Hematopoietic multipotent progenitor cell treated with erythropoietin and hydrocortisone succinate and interleukin-3 and kit ligand, for 6 days (in vitro differentiated cells): ENCODE results near the gene CNTNAP2.

ENCODE experiments used
- DNase-seq: peaks from one replicate; pipeline ENCODE4 v3.0.0-alpha.2; 2015

The CNTNAP2 gene

DNA sequence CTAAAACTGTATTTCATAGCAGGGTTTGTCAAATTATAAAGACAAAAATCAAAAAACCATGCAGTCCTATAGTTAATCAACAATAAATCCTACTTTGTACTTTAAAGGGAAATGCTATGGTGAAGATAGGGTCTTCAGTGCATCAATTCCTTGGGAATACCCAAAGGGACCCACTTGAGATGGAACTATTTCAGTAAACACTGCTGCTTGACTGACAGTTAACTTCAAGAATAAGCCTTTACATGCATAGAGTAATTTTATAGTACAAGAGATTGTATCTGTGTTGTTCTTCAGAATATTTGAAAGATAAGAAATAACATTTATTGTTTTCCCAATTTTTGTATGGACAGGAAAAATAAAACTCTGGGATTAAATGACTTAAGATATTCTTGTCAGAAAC lies 1179.6 kb downstream of the CNTNAP2 start:
- no peak for DNase-seq

- no peak for DNase-seq
These were observed 1180.4 kb downstream of the CNTNAP2 start for GRCh38 chr7:147296986-147297385.

DNA sequence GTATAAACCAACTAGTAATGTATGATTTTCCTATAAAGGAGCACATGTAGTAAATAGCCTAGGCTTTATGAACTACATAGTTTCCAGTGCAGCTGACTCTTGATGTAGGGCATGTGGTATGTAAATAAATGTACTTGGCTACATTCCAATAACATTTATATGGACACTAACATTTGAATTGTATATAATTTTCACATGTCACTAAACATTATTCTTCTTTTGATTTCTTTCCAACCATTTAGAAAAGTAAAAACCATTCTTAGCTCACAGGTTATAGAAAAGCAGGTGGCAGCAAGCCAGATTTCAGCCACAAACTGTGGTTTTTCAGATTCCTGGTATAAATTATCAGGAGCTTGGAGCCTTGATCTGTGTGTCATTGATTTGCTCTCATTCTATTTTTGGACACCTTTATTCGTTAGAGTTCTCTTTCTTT lies 1182.0 kb downstream of the CNTNAP2 start:
- DNase-seq, result peak; percentile 45

DNA sequence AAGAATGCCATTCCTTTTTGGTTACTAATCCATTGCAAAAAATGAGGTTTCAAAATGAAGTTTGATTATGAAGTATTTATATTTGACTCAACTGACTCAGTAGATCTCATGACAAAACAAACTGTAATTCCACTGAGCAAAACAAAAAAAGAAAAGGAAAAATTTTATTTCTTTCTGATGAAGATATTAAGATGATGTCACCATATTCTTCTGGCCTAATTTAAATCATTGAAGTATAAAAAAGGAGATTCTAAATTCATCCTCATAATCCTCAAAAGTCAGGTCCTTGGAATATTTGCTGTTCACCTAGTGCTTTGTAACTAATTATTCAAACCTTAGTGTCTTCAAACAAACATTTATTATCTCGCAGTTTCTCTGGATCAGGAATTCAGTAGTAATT lies 1183.7 kb downstream of the CNTNAP2 start:
- DNase-seq, result no peak

DNA sequence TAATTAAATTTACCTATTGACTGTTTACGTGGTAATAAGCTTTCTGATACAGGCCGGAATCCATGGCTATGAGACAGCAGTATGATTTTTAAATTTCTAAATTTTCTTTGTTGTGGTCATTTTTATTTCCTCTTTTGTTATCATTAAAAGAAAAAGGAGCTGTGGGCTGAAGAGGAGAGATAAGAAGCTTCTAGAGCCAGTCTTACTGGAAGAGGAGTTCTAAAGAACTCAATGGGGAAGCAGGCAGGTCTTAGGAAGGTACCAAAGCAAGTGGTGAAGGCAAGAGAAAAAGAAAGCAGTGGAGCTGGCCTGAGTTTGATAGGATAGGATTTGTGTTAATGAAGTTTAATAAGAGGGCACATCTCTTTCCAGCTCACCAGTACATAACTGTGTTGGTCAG lies 1187.8 kb downstream of the CNTNAP2 start:
- DNase-seq, result peak; percentile 81

DNA sequence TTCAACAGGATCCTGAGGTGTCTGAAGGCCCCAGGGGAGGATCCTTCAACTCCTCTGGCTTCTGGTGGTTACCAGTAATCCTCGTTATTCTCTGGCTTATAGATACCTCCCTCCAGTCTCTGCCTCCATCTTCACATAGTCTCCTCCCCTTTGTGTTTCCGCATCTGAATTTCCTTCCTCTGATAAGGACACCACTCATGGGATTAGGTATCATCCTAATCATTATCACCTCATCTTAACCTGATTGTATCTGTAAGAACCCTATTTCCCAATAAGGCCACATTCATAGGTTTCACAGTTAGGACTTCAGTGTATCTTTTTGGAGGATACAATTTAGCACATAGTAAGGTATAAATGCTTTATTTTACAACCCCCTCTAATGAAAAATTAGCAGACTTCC lies 1189.2 kb downstream of the CNTNAP2 start:
- peak; percentile 23 for DNase-seq

- no peak for DNase-seq
These were observed 1191.9 kb downstream of the CNTNAP2 start for GRCh38 chr7:147308539-147308938.

GRCh38 chr7:147311336-147311735 lies 1194.7 kb downstream of the CNTNAP2 start:
- DNase-seq, result peak; percentile 30

GRCh38 chr7:147321504-147321903 lies 1204.9 kb downstream of the CNTNAP2 start:
- DNase-seq, result no peak

GRCh38 chr7:147332988-147333387 lies 1216.4 kb downstream of the CNTNAP2 start:
- peak; percentile 2 for DNase-seq

- DNase-seq, result no peak
These were observed 1246.5 kb downstream of the CNTNAP2 start for GRCh38 chr7:147363101-147363500.

DNA sequence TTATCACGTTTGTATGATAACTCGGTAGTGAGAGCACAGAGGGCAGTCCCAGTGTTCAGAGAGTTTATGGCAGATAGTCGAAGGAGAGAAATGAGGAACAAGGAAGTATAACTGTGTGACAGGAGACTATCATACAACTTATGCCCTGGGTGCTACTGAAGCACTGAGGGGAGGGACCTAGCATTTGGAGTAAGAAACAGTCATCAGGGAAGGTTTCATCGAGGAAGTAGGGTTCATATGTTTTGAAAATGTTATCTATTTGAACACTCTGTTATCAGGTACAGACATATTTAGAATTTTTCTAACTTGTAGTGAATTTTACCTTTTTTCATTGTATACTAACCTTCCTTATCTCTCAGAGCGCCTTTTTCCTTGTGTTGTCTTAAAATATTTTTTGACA lies 1259.6 kb downstream of the CNTNAP2 start:
- peak; percentile 53 for DNase-seq

DNA sequence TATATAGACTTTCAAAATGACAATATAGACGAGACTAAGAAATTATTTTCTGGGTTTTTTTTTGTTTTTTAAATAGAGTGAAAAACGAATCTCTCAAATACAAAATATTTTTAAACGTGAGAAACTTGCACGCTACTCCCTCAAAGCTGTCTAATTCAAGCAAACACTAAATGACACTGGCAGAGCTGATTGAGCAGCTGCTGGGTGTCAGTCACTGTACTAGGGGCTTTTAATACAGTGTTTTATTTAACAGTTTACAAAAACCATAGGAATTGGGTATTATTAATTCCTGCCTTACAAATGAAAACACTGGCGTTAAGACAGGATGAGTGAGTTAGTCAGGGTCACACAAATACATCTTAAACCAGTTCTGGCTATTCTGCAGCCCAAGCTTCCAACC lies 1264.3 kb downstream of the CNTNAP2 start:
- no peak for DNase-seq

GRCh38 chr7:147394329-147394728 lies 1277.7 kb downstream of the CNTNAP2 start:
- DNase-seq, result no peak

- DNase-seq, result no peak
These were observed 1283.7 kb downstream of the CNTNAP2 start for GRCh38 chr7:147400221-147400689.

- no peak for DNase-seq
These were observed 1284.3 kb downstream of the CNTNAP2 start for GRCh38 chr7:147400925-147401324.

GRCh38 chr7:147405621-147406020 lies 1289.0 kb downstream of the CNTNAP2 start:
- no peak for DNase-seq

- no peak for DNase-seq
These were observed 1290.0 kb downstream of the CNTNAP2 start for GRCh38 chr7:147406521-147407135.

- DNase-seq, result no peak
These were observed 1294.5 kb downstream of the CNTNAP2 start for GRCh38 chr7:147411096-147411495.

DNA sequence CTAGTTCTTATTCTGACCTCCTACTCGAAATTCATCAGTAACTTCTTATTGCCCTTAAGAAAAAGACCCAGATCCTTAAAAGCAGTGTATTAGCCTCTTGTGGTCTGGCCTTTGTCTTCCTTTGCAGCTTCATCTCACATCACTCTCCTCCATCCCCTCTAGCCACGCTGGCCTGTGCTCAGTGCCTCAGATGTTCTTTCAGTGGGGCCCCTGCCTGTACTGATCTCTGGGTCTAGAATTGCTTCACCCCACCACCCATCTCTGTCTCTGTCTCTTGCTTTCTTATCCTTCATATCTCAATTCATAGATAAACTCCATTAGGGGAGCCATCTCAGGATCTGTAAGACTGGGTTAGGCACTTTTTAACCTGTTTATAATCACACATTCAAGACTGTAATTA lies 1295.5 kb downstream of the CNTNAP2 start:
- no peak for DNase-seq

- DNase-seq, result no peak
These were observed 1296.4 kb downstream of the CNTNAP2 start for GRCh38 chr7:147412782-147413556.

GRCh38 chr7:147413557-147413870 lies 1296.9 kb downstream of the CNTNAP2 start:
- DNase-seq, result no peak

DNA sequence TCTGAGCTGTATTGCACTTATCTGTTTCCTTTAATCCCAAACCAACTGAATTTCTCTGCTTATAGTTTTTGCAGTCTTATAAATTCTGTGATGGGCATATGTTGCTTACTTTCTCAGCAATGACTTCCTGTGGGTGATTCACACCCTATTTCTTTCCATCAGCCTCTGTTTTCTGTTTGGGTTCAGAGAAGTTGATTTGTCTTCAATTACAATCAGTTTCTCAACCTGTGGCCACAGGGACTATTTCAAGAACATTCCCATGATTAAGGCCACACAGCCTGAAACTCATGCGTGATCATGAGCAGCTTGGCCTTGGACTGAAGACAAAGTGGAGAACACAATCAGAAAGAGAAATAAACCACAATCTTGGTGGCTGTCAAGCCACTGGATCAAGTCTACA lies 1299.4 kb downstream of the CNTNAP2 start:
- DNase-seq, result no peak

DNA sequence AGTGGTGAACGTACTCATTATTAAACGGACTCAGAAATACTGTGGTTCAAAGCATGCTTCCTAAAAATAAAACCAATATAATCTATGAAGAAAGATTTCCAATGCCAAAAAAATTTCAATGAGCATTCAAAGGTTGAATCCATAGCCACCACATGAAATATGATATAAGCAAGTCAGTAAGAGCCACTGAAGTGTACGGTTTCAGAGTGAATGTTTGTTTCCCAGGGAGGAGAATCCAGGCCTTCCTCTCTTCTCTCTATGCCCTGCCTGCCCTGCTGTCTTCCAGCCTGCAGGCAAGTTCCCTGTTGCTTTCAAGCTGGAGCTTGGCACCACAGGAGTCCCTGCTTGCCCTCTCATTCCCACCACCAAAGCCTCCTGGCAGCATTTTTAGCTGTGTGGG lies 1302.4 kb downstream of the CNTNAP2 start:
- no peak for DNase-seq

DNA sequence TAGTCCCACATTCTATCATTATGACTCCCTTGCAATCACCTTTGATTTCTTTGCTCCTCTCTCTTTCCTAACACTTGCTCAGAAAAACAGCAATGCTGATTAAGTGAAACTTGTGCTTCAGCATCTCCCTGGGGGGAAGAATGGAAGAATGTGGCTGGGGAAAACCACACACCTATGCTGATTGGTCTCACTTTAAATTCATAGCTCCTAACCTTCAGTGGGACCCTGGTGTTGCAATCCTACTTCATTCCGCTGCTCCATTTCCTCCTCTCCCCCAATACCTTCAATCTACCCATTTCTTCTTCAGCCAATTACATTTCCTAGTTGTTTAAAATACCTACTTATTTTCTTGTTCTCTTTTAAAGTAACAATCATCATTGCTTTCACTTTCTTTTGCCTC lies 1307.3 kb downstream of the CNTNAP2 start:
- DNase-seq, result no peak
